Endothelial cell of umbilical vein (primary cell): ENCODE data around the gene EBI3. TPM values are rescaled to one million over a fixed set of nuclear protein-coding genes. Genes with fewer than 3 reads are reported as not detected.

ENCODE experiments used
- BruUV-seq: library from RNA; stranded (reverse); fragments of 400-500 nt; replicated peaks from 2 replicates; lab custom pipeline; 2021; lab: Mats Ljungman, UMichigan
- CTCF ChIA-PET: fragments of 300-600, 350-600 bp; sonication (Branson Sonifier 250); formaldehyde crosslinking; loops from one replicate; lab custom pipeline; 2021; ENCODE audit warnings: antibody characterized with exemption, inconsistent platforms; lab: Charles Lee
- POLR2A ChIA-PET: fragments of 300-600, 350-600 bp; sonication (Branson Sonifier 250); formaldehyde crosslinking; loops from one replicate; lab custom pipeline; 2021; ENCODE audit warnings: antibody characterized with exemption, inconsistent platforms; lab: Charles Lee
- DNase-seq: peaks from one replicate; pipeline ENCODE4 v3.0.0-alpha.2; 2011; ENCODE audit warnings: low read depth, low spot score
- FAIRE-seq: peaks from 2 replicates; lab custom pipeline; 2011; peaks lifted over from hg19 to GRCh38; lab: Jason Lieb, UNC
- H2AFZ ChIP-seq: 2 replicates; pipeline ENCODE4 v1.6.0; 2012; ENCODE audit warnings: low read depth, low read length, control low read depth, inconsistent platforms
- H3K27ac ChIP-seq: 2 replicates; pipeline ENCODE4 v1.5.1; 2011; ENCODE audit warnings: low read depth, mild to moderate bottlenecking, control low read depth, low read length, moderate library complexity; ENCODE audit not compliant: insufficient read depth
- H3K27me3 ChIP-seq, 2 experiments: 2 replicates each; pipeline versions ENCODE4 v1.6.0 to v1.6.1; 2011; ENCODE audit warnings: low read length in 2 of 2, mixed read lengths in 1 of 2; ENCODE audit not compliant: control insufficient read depth in 2 of 2, insufficient read depth in 2 of 2
- H3K36me3 ChIP-seq, 2 experiments: 2 replicates in 1 of 2; 3 replicates in 1 of 2; pipeline ENCODE4 v1.5.1; 2011; ENCODE audit warnings: low read length in 2 of 2, mild to moderate bottlenecking in 1 of 2, moderate library complexity in 1 of 2; ENCODE audit not compliant: control insufficient read depth in 2 of 2, insufficient read depth in 2 of 2; ENCODE audit errors: extremely low read depth in 1 of 2
- H3K4me1 ChIP-seq: 3 replicates; pipeline ENCODE4 v1.5.1; 2011; ENCODE audit warnings: mild to moderate bottlenecking, low read length; ENCODE audit not compliant: control insufficient read depth, insufficient read depth; ENCODE audit errors: extremely low read depth
- H3K4me2 ChIP-seq: 2 replicates; pipeline ENCODE4 v1.6.1; 2011; ENCODE audit warnings: low read length, control low read depth, mixed read lengths; ENCODE audit not compliant: insufficient read depth
- H3K4me3 ChIP-seq, 3 experiments: fragments of 200-600 bp in 1 of 3; sonication (generic), shearing (Covaris generic) in 1 of 3; replicated peaks in 1 of 3; 2 replicates each; pipeline ENCODE4 v1.5.1; 2011 to 2016; ENCODE audit warnings: control low read depth in 3 of 3, low read length in 3 of 3, mild to moderate bottlenecking in 2 of 3, inconsistent platforms in 1 of 3, low read depth in 1 of 3, moderate library complexity in 1 of 3; ENCODE audit not compliant: insufficient read depth in 1 of 3
- H3K79me2 ChIP-seq: 2 replicates; pipeline ENCODE4 v1.6.0; 2012; ENCODE audit warnings: low read length, inconsistent platforms; ENCODE audit not compliant: control insufficient read depth, insufficient read depth
- H3K9ac ChIP-seq: replicated peaks from 2 replicates; pipeline ENCODE3; 2011; ENCODE audit warnings: low read length, control low read depth; ENCODE audit not compliant: insufficient read depth; ENCODE audit errors: extremely low read depth
- H3K9me1 ChIP-seq: replicated peaks from 3 replicates; pipeline ENCODE4 v1.6.0; 2011; ENCODE audit warnings: mild to moderate bottlenecking, low read length; ENCODE audit not compliant: control insufficient read depth, insufficient read depth; ENCODE audit errors: extremely low read depth
- H3K9me3 ChIP-seq: replicated peaks from 2 replicates; pipeline ENCODE4 v1.5.1; 2012; ENCODE audit warnings: low read length, inconsistent platforms; ENCODE audit not compliant: control insufficient read depth, insufficient read depth
- H4K20me1 ChIP-seq: replicated peaks from 2 replicates; pipeline ENCODE3; 2011; ENCODE audit warnings: mild to moderate bottlenecking, low read length; ENCODE audit not compliant: control insufficient read depth, insufficient read depth; ENCODE audit errors: extremely low read depth
- CTCF ChIP-seq, 2 donors: IDR thresholded peaks; 1 replicate in 1 of 2; 2 replicates in 1 of 2; pipeline ENCODE4 v1.5.1; 2011; ENCODE audit warnings: low read length in 2 of 2, mild to moderate bottlenecking in 2 of 2, moderate library complexity in 2 of 2, control low read depth in 1 of 2, inconsistent platforms in 1 of 2, low read depth in 1 of 2; ENCODE audit not compliant: insufficient read depth in 1 of 2; ENCODE audit errors: extremely low read depth in 1 of 2
- EZH2 ChIP-seq: IDR thresholded peaks from 2 replicates; pipeline ENCODE4 v1.6.1; 2012; ENCODE audit warnings: borderline replicate concordance, low read depth, mild to moderate bottlenecking, moderate library complexity, low read length, inconsistent platforms; ENCODE audit not compliant: severe bottlenecking
- FOS ChIP-seq: IDR thresholded peaks from 2 replicates; pipeline ENCODE4 v1.6.1; 2011; ENCODE audit warnings: mild to moderate bottlenecking, low read length, moderate library complexity, borderline replicate concordance; ENCODE audit not compliant: insufficient read depth
- GATA2 ChIP-seq: IDR thresholded peaks from 2 replicates; pipeline ENCODE4 v1.7.0; 2011; ENCODE audit warnings: low read depth, mild to moderate bottlenecking, moderate library complexity, mixed read lengths, low read length; ENCODE audit not compliant: insufficient read length, insufficient read depth
- JUN ChIP-seq: IDR thresholded peaks from 2 replicates; pipeline ENCODE4 v1.6.1; 2011; ENCODE audit warnings: borderline replicate concordance, low read depth; ENCODE audit not compliant: insufficient read length, insufficient read depth
- MAX ChIP-seq: IDR thresholded peaks from 2 replicates; pipeline ENCODE4 v1.6.1; 2011; ENCODE audit not compliant: insufficient read depth, insufficient read length
- MYC ChIP-seq: IDR thresholded peaks from one replicate; pipeline ENCODE4 v1.6.1; 2011; ENCODE audit warnings: mild to moderate bottlenecking, low read depth, low read length
- POLR2A ChIP-seq: IDR thresholded peaks from 2 replicates; pipeline ENCODE4 v1.6.1; 2012; ENCODE audit warnings: low read depth, mild to moderate bottlenecking, control low read depth, low read length
- POLR2AphosphoS5 ChIP-seq: IDR thresholded peaks from 2 replicates; pipeline ENCODE4 v1.6.1; 2012; ENCODE audit warnings: low read depth, mild to moderate bottlenecking, control low read depth, low read length, moderate library complexity; ENCODE audit not compliant: insufficient read depth
- dilution Hi-C: fragments of 300-500 bp; cut with MboI; formaldehyde crosslinking; loops from one replicate; pipeline ENCODE4 v1.15.0; 2019; ENCODE audit warnings: low sequenced_read_pairs; ENCODE audit not compliant: extremely low pct_ligation_motif_present
- intact Hi-C: fragments of 100-400 bp; cut with micrococcal nuclease; formaldehyde crosslinking; loops from one replicate; pipeline ENCODE4 v1.10.0; 2022
- polyA plus RNA-seq, 4 experiments: library from polyadenylated mRNA; depleted of rRNA in 3 of 4; stranded (reverse) in 3 of 4; unstranded in 1 of 4; fragments of >200 nt; gene quantifications; 2 replicates each; pipeline versions ENCODE4 v1.2.1 to v1.2.3, GENCODE V29; 2011 to 2012; ENCODE audit warnings: missing spikeins in 1 of 4
- total RNA-seq: library from RNA; stranded (reverse); gene quantifications from 2 replicates; pipeline ENCODE4 v1.2.3, GENCODE V29; 2021

Gene EBI3
- total and polyA plus RNA-seq, 2 donors (not counting 3 experiments of a cell fraction or from before 2014, with no cell fraction given), result 0.29 to 1.0 TPM

GRCh38 chr19:4194353-4194752 is 35.0 kb upstream of the EBI3 start:
- TF ChIP-seq FOS, result no peak
- TF ChIP-seq MAX, result no peak
- no peak for TF ChIP-seq JUN
- TF ChIP-seq CTCF (IDR thresholded peaks at IDR 0.05; ENCODE audit: extremely low read depth in 1 of 2, insufficient read depth in 1 of 2, low read depth in 1 of 2, low read length in 2 of 2), result no peak
- no peak for TF ChIP-seq POLR2AphosphoS5
- TF ChIP-seq EZH2, result no peak
- TF ChIP-seq POLR2A, result no peak
- no peak for TF ChIP-seq MYC
- no peak for TF ChIP-seq GATA2
- H3K9ac ChIP-seq, result no peak overlapping the region
- H2AFZ ChIP-seq, result no peak overlapping the region
- H3K79me2 ChIP-seq, result no peaks in the 10 kb centered on the region
- no peak overlapping the region for H3K4me2 ChIP-seq
- DNase-seq (no peak), FAIRE-seq (no peak)
- no peaks in the 10 kb centered on the region for H4K20me1 ChIP-seq
- H3K36me3 ChIP-seq, result no peaks in the 10 kb centered on the region
- dilution Hi-C loops (no loop called here), intact Hi-C loops (no loop called here)
- H3K27me3 ChIP-seq, result peaks cover 8 to 12% of the 10 kb centered on the region in 2 experiments
- no peaks in the 10 kb centered on the region for H3K9me1 ChIP-seq
- H3K27ac ChIP-seq, result no peak overlapping the region
- CTCF ChIA-PET, result no interaction called here
- POLR2A ChIA-PET, result no interaction called here
- H3K4me1 ChIP-seq, result no peaks in the 10 kb centered on the region
- no peaks in the 10 kb centered on the region for H3K9me3 ChIP-seq
- H3K4me3 ChIP-seq, result no peak overlapping the region
- no TSS peak for BruUV-seq
